ENCODE results near the gene FAM219B. TPM values are rescaled to one million over a fixed set of nuclear protein-coding genes. Genes with fewer than 3 reads are reported as not detected.

Gene FAM219B
- total RNA-seq, 1 experiment from 2014 or later: 64.3 TPM

- H3K4me3 ChIP-seq (replicated peaks in 1 of 2; ENCODE audit: low read depth in 1 of 2, low read length in 2 of 2): no peak overlapping the region
- DNase-seq (ENCODE audit: low read depth, low spot score) (no peak), ATAC-seq (no peak)
- peaks cover 11 to 20% of the 10 kb centered on the region in 2 experiments; a peak in 3 of 4 replicates for H3K36me3 ChIP-seq (ENCODE audit: control insufficient read depth in 1 of 2, insufficient read depth in 2 of 2, low read length in 2 of 2)
- no peak overlapping the region for H2AFZ ChIP-seq (ENCODE audit: low read depth, low read length, poor library complexity, severe bottlenecking)
- BruUV-seq (replicated peaks): no TSS peak
- H3K27me3 ChIP-seq (ENCODE audit: insufficient read depth, low read length): no peaks in the 10 kb centered on the region
- ChIA-PET RAD21 (ENCODE audit: low non-redundant PET in 1 of 2, low total read pairs in 2 of 2, uncharacterized antibody in 2 of 2, unreplicated experiment in 2 of 2) (interaction anchor here in 1 of 2 experiments (0.7 kb wide), 1 partner anchor 95 kb away, joined by 3 read pairs; no protein-coding TSS in a partner anchor), POLR2A (interaction anchor here (0.7 to 1.1 kb wide), 2 partner anchors 10 to 12 kb away, joined by 3 read pairs; no protein-coding TSS in a partner anchor), CTCF (interaction anchor here (0.7 kb wide), 2 partner anchors 22 to 85 kb away, joined by 3 to 5 read pairs; no protein-coding TSS in a partner anchor)
- TF ChIP-seq ZNF274 (IDR thresholded peaks at IDR 0.05; ENCODE audit: low read depth, low read length): no peak
- TF ChIP-seq POLR2A (IDR thresholded peaks at IDR 0.05; ENCODE audit: borderline replicate concordance, extremely low read depth, insufficient read depth, insufficient read length): no peak
- no peak for TF ChIP-seq CBX3 (IDR thresholded peaks at IDR 0.05; ENCODE audit: low read depth)
- no peak for TF ChIP-seq CEBPB (IDR thresholded peaks at IDR 0.05; ENCODE audit: low read depth)
- TF ChIP-seq ATF3 (IDR thresholded peaks at IDR 0.05): no peak
- no peak for TF ChIP-seq RAD21 (IDR thresholded peaks at IDR 0.05; ENCODE audit: low read depth)
- no peak for TF ChIP-seq FOSL1 (IDR thresholded peaks at IDR 0.05; ENCODE audit: low read depth)
- no peaks in the 10 kb centered on the region for H3K9me2 ChIP-seq (ENCODE audit: insufficient read depth)
- intact Hi-C loops (cut with micrococcal nuclease): no loop called here
- H4K20me1 ChIP-seq (ENCODE audit: insufficient read depth): no peaks in the 10 kb centered on the region
- H3K27ac ChIP-seq (ENCODE audit: low read depth, low read length): no peak overlapping the region
- no peak overlapping the region for H3K4me2 ChIP-seq (ENCODE audit: low read length)
- H3K9me3 ChIP-seq (ENCODE audit: control insufficient read depth in 1 of 2, insufficient read depth in 1 of 2, low read depth in 1 of 2, low read length in 2 of 2): no peaks in the 10 kb centered on the region
- H3K79me2 ChIP-seq (ENCODE audit: insufficient read depth, low read length): peaks cover 14% of the 10 kb centered on the region
- peaks cover 0 to 32% of the 10 kb centered on the region in 2 experiments; a peak in 3 of 4 replicates for H3K4me1 ChIP-seq (ENCODE audit: control insufficient read depth in 1 of 2, insufficient read depth in 2 of 2, low read length in 2 of 2)
- no peak overlapping the region for H3K9ac ChIP-seq (ENCODE audit: low read length)
Measured at GRCh38 chr15:74855857-74856256, 50.8 kb downstream of the FAM219B start.

GRCh38 chr15:74854453-74855022 is 52.1 kb downstream of the FAM219B start:
- intact Hi-C loops (cut with micrococcal nuclease): no loop called here
- ChIA-PET CTCF (no interaction called here), POLR2A (no interaction called here), RAD21 (ENCODE audit: low non-redundant PET in 1 of 2, low total read pairs in 2 of 2, uncharacterized antibody in 2 of 2, unreplicated experiment in 2 of 2) (no interaction called here)
- no TSS peak for BruUV-seq (replicated peaks)
- H3K79me2 ChIP-seq (ENCODE audit: insufficient read depth, low read length): peaks cover 14% of the 10 kb centered on the region
- no peaks in the 10 kb centered on the region for H4K20me1 ChIP-seq (ENCODE audit: insufficient read depth)
- ATAC-seq (no peak), DNase-seq (ENCODE audit: low read depth, low spot score) (no peak)
- no peak overlapping the region for H2AFZ ChIP-seq (ENCODE audit: low read depth, low read length, poor library complexity, severe bottlenecking)
- no peak overlapping the region for H3K27ac ChIP-seq (ENCODE audit: low read depth, low read length)
- H3K9me3 ChIP-seq (ENCODE audit: control insufficient read depth in 1 of 2, insufficient read depth in 1 of 2, low read depth in 1 of 2, low read length in 2 of 2): no peaks in the 10 kb centered on the region
- H3K4me1 ChIP-seq (ENCODE audit: control insufficient read depth in 1 of 2, insufficient read depth in 2 of 2, low read length in 2 of 2): peaks cover 0 to 27% of the 10 kb centered on the region in 2 experiments; a peak in 2 of 4 replicates
- no peak for TF ChIP-seq CTCF (IDR thresholded peaks at IDR 0.05 in 2 of 3, conservative IDR thresholded peaks at IDR 0.05 in 1 of 3; ENCODE audit: borderline replicate concordance in 1 of 3, insufficient read depth in 1 of 3, low read depth in 2 of 3, low read length in 2 of 3)
- TF ChIP-seq ZNF274 (IDR thresholded peaks at IDR 0.05; ENCODE audit: low read depth, low read length): no peak
- TF ChIP-seq ZFX (IDR thresholded peaks at IDR 0.05): no peak
- no peak for TF ChIP-seq SRF (IDR thresholded peaks at IDR 0.05; ENCODE audit: low read depth)
- TF ChIP-seq SP1 (IDR thresholded peaks at IDR 0.05; ENCODE audit: low read depth): no peak
- TF ChIP-seq ATF3 (IDR thresholded peaks at IDR 0.05): no peak
- peaks cover 11 to 20% of the 10 kb centered on the region in 2 experiments; a peak in 3 of 4 replicates for H3K36me3 ChIP-seq (ENCODE audit: control insufficient read depth in 1 of 2, insufficient read depth in 2 of 2, low read length in 2 of 2)
- H3K27me3 ChIP-seq (ENCODE audit: insufficient read depth, low read length): no peaks in the 10 kb centered on the region
- H3K9ac ChIP-seq (ENCODE audit: low read length): no peak overlapping the region
- no peak overlapping the region for H3K4me3 ChIP-seq (replicated peaks in 1 of 2; ENCODE audit: low read depth in 1 of 2, low read length in 2 of 2)
- no peak overlapping the region for H3K4me2 ChIP-seq (ENCODE audit: low read length)
- H3K9me2 ChIP-seq (ENCODE audit: insufficient read depth): no peaks in the 10 kb centered on the region

Data from HCT116 (cell line).